Measurements from ENCODE around the gene FLT3LG. TPM values are rescaled to one million over a fixed set of nuclear protein-coding genes. Genes with fewer than 3 reads are reported as not detected.

The FLT3LG gene
- total and polyA plus RNA-seq, 2 of the 8 experiments (the other 6 are each of a cell fraction or from before 2014, with no cell fraction given) = 1.6 to 3.2 TPM

- 88% methylated on average over 5 of the region's 5 CpGs; no CpG with 5 or more reads in 1 of the 2 experiments for WGBS, 2 experiments (ENCODE audit: extremely low coverage in 1 of 2, insufficient coverage in 1 of 2, insufficient read length in 1 of 2, insufficient replicate concordance in 2 of 2, low coverage in 1 of 2, low lambda C conversion rate in 2 of 2, missing lambda C conversion rate in 1 of 2)
- ChIA-PET POLR2A (ENCODE audit: partially characterized antibody) (interaction anchor here (0.7 to 1.0 kb wide), 2 partner anchors 105 to 346 kb away, joined by 3 to 5 read pairs; no protein-coding TSS in a partner anchor), CTCF (ENCODE audit: partially characterized antibody) (interaction anchor here (0.6 to 2.4 kb wide), 6 partner anchors 10 to 665 kb away, joined by 3 to 9 read pairs (median 4); partner anchors contain the start of gene FLT3LG)
Measured at GRCh38 chr19:49455773-49456172, 18.2 kb upstream of the FLT3LG start.

More at GRCh38 chr19:49455773-49456172, 18.2 kb upstream of the FLT3LG start:
- Histone ChIP-seq H4K20me1 (replicated peaks in 1 of 2; ENCODE audit: control insufficient read depth in 1 of 2, insufficient read depth in 2 of 2, low read length in 2 of 2) (no peaks in the 10 kb centered on the region), H2BK5ac (ENCODE audit: low read depth, low read length) (no peak overlapping the region), H4K5ac (ENCODE audit: insufficient read length, low read depth, low read length) (no peak overlapping the region), H3K4me1 (replicated peaks in 1 of 4; ENCODE audit: control insufficient read depth in 3 of 4, insufficient read depth in 4 of 4, low read length in 3 of 4) (peaks cover 0 to under 1% (median 0%) of the 10 kb centered on the region in 4 experiments; a peak in 2 of 7 replicates), H3K4ac (replicated peaks; ENCODE audit: insufficient read length, low read depth, low read length) (no peak overlapping the region), H2AK5ac (ENCODE audit: low read depth, low read length) (no peak overlapping the region), H2AFZ (ENCODE audit: low read length) (no peak overlapping the region), H3K79me2 (ENCODE audit: control insufficient read depth in 1 of 2, insufficient read depth in 2 of 2, low read length in 2 of 2) (peaks cover 0 to 14% of the 10 kb centered on the region in 2 experiments; a peak in 2 of 4 replicates), H4K91ac (replicated peaks; ENCODE audit: insufficient read length, low read length) (no peak overlapping the region), H3K23me2 (ENCODE audit: low read depth, low read length) (peaks cover 4% of the 10 kb centered on the region), H3K23ac (ENCODE audit: insufficient read length) (no peak overlapping the region), H3K4me2 (ENCODE audit: insufficient read depth in 1 of 2, low read depth in 2 of 2, low read length in 2 of 2) (no peak overlapping the region), H3K79me1 (ENCODE audit: low read depth, low read length) (peaks cover under 1% of the 10 kb centered on the region; the same call in 1 of the 2 replicates), H2BK12ac (ENCODE audit: low read depth, low read length) (no peak overlapping the region), H3K4me3 (ENCODE audit: extremely low read depth in 1 of 4, insufficient read depth in 2 of 4, low read depth in 3 of 4, low read length in 4 of 4) (no peak overlapping the region), H2BK20ac (ENCODE audit: low read length) (no peak overlapping the region), H4K8ac (ENCODE audit: extremely low read depth, insufficient read depth, low read length) (no peak overlapping the region), H3K56ac (replicated peaks; ENCODE audit: insufficient read length, low read depth, low read length) (no peak overlapping the region), H2BK120ac (replicated peaks; ENCODE audit: low read depth, low read length) (no peak overlapping the region), H3K9ac (replicated peaks in 1 of 4; ENCODE audit: extremely low read depth in 1 of 4, low read depth in 3 of 4, low read length in 3 of 4) (no peak overlapping the region), H3K36me3 (ENCODE audit: control insufficient read depth in 2 of 4, insufficient read depth in 4 of 4, low read length in 3 of 4) (peaks cover 0 to 10% (median 0%) of the 10 kb centered on the region in 4 experiments; a peak in 3 of 8 replicates), H3K27ac (ENCODE audit: low read depth, low read length) (no peak overlapping the region), H3K14ac (ENCODE audit: insufficient read length) (no peak overlapping the region), H2BK15ac (ENCODE audit: low read length) (no peak overlapping the region), H3K9me3 (ENCODE audit: insufficient read depth in 2 of 2, low read depth in 1 of 2, low read length in 1 of 2) (no peaks in the 10 kb centered on the region), H3K27me3 (replicated peaks in 1 of 4; ENCODE audit: control insufficient read depth in 3 of 4, extremely low read depth in 1 of 4, insufficient read depth in 3 of 4, low read length in 3 of 4) (no peaks in the 10 kb centered on the region), H3K18ac (ENCODE audit: extremely low read depth, low read length) (no peak overlapping the region)
- TF ChIP-seq POLR2A (IDR thresholded peaks at IDR 0.05; ENCODE audit: control extremely low read depth in 1 of 2, low read depth in 2 of 2, low read length in 2 of 2) (0 out of 3 replicates have a peak, but pooled peaks of 1 of the 2 experiments have one; percentile 10), NANOG (IDR thresholded peaks at IDR 0.05; ENCODE audit: insufficient read depth, low read depth, low read length, poor library complexity, severe bottlenecking) (no peak)
- FAIRE-seq = no peak
- DNase-seq (ENCODE audit: low read depth in 1 of 2, low spot score in 2 of 2) = no peak

Data from H1 (cell line).